Stimulated activated CD4-positive, alpha-beta T cell treated with anti-CD3 and anti-CD28 coated beads, Interleukin-1b, Interleukin-23, amount 100 ng/mL, for 4 hours (primary cell): ENCODE results near the gene SBF2.
"Not testable (repeated sequence)": the region's sequence is repeated elsewhere in the genome, so short reads cannot be mapped to it uniquely, and the experiment has no call there.

Experiments used
- DNase-seq, 2 donors: peaks; one replicate each; pipeline ENCODE4 v3.0.0-alpha.2; 2020; ENCODE audit warnings: low read depth in 2 of 2

The SBF2 gene

GRCh38 chr11:9750551-9750950 lies 543.5 kb downstream of the SBF2 start:
- no peak for DNase-seq

DNA sequence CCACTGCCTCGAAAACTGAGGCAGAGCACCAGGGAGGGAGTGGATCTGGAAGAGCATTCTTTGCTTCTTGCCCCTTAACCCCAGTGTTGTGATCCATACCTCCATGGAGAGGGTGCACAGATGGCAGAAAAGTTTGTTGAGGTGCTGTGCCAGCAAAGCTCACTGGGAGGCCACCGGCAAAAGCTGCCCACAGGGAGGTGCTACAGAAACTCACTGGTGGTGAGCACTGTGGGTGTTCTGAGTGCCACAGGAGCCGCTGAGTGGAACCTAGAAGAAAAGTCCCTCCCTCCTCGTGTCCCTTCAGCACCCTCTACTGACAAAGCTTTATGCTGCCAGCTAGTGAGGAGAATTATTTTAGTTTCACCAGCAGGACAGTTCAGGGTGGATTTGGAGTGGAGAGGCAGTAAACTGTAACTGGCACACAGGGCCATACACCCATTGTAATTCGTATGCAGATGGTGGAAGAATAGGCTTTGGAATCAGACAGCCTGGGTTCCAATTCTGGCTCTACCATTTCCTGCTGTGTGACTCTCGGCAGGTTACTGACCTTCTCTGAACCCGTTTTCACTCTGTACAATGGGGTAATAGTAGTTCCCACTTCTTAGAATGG lies 545.6 kb downstream of the SBF2 start:
- DNase-seq: peak; percentile 28 to 34

DNA sequence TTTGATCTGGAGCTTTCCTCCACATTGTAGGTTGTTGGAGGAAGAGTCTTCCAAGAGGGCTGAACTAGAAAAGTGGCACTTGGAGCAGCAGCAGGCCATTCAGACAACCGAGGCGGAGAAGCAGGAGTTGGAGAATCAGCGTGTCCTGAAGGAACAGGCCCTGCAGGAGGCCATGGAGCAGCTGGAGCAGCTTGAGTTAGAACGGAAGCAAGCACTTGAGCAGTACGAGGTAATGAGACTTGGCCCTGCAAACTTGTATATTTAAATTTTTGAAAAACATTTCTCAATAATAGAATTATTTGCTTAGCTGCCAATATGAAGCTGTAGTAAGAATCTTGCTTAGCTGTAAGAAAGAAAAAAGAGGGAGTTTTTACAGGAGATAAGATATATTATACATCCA lies 546.2 kb downstream of the SBF2 start:
- no peak for DNase-seq

GRCh38 chr11:9747229-9747628 lies 546.8 kb downstream of the SBF2 start:
- DNase-seq: no peak

GRCh38 chr11:9745411-9746211 lies 548.4 kb downstream of the SBF2 start:
- no peak for DNase-seq

- DNase-seq: not testable (repeated sequence)
Observed at GRCh38 chr11:9743512-9743911, 550.5 kb downstream of the SBF2 start.

DNA sequence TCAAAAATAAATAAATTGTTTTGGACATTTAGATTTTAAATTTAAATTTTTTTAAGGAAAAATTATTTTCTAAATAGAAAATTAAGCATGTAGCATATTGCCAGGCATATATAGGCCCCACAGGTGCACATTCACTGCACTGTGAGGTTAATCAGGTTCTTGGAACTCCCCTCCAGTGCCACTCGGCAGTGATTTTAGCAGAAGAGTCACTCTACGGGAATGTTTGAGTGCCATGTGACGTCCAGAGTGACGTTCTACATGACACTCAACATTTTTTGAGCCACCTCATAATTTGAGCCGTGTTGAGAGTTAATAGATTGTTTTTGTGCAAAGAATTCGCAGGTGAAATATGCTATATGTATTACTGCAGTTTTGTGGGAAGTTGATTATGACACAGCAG lies 552.8 kb downstream of the SBF2 start:
- no peak for DNase-seq

DNA sequence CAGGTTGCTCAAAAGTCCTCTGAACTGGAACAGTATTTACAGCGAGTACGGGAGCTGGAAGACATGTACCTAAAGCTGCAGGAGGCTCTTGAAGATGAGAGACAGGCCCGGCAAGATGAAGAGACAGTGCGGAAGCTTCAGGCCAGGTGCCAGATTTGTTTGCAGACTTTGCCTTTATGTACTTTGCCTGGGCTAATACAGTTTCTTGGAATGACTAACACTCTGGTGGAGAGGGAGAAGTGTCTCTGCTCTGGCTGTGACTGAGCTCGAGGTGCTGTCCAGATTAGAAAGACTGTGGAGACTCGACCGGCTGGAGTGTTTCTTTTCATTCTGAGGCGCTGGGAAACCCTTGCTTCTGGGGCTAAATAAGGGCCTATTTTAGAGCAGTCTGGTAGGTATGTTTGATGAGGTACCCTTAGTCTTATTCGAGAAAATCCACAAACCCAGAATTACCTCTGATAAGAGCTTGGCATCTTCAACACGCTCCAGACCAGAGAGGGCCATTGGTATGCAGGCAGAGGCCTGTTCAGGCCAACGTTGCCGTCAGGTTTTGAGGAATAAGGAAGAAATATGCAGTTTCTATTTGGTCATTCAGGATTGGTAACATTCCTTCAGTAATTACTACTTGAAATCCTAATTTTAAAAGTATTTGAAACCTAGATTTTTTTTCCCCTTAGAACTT lies 553.7 kb downstream of the SBF2 start:
- no peak for DNase-seq

DNA sequence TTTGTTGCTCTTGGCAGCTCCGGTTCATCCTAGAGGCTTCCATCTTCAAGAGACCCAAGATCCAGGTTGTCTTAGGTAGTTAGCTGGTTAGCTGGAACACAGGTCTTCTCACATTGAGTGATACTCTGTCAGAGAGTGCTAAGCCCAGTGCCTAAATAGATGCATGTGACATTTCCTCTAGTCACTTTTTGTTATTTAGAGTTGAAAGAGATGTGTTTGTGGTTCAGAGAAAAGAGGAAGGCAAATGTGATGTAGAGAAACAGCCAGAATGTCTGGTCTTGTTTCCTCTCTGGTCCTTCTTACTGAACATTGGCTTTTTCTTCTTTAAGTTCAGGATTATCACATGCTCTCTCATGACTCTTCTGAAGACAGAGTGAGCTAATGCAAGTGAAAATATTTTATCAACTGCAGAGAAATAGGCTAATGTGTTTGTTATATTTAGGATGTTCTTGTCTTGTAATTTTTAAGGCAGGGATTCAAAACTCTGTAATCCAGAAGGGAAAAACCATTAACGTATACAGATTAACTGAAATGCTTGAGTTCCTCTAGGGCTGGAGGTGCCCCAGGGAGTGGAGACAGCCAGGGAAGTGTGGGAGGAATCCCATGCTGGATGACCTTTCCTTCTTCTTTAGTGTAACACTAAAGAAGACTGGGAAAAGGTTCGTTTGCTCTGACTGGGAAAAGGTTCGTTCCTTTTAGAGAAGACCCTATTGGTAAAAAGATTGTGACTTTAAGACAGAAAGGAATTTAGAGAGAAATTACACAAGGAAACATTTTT lies 554.7 kb downstream of the SBF2 start:
- no peak for DNase-seq

DNA sequence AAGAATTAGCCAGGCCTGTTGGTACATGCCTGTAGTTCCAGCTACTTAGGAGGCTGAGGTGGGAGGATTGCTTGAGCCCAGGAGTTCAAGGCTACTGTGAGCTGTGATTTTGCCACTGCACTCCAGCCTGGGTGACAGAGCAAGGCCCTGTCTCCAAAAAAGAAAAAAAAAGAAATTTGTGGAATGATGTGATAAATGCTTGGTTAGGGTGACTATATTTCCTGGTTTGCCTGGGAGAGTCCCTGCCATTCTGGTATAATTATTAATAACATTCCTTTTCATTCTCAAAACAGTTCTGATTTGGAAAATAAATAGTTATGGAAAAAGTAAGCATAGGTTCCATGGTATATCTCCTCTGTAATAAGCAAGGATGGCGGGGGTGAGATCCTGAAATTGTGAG lies 555.3 kb downstream of the SBF2 start:
- DNase-seq: no peak

DNA sequence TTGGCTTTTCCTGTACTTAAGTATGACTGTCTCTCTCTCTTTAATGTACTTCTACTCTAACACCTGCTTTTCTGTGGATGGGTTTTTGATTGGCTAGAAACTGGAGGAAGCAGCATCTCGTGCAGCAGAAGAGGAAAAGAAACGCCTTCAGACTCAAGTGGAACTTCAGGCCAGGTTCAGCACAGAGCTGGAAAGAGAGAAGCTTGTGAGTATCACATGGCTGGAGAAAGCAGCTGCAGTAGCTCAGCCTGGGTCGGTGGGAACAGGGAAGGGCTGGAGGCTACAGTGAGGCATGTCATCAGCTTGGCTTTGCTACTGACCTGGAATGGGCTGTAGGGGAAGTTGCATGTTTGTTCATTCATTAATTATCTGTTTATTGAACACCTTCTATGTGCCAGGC lies 555.9 kb downstream of the SBF2 start:
- no peak for DNase-seq

- no peak for DNase-seq
Observed at GRCh38 chr11:9736365-9736764, 557.7 kb downstream of the SBF2 start.

- no peak for DNase-seq
Observed at GRCh38 chr11:9735919-9736318, 558.1 kb downstream of the SBF2 start.

DNA sequence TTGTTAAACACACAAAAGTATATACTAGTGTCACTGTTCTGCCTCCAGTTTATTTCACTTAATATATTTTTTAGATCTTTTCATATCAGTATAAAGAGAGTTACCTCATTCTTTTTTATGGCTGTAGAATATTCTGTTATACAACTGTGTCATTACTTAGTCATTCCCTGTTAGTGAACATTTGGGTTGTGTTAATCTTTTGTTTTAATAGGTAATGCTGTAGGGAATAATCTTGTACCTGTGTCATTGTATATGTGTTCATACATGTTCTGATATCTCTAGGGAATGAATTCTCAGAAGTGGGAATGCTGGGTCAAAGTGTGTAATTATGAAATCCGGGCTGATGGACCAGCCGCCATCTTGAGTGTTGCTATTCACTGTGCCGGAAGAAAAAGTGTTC lies 558.8 kb downstream of the SBF2 start:
- DNase-seq: no peak

DNA sequence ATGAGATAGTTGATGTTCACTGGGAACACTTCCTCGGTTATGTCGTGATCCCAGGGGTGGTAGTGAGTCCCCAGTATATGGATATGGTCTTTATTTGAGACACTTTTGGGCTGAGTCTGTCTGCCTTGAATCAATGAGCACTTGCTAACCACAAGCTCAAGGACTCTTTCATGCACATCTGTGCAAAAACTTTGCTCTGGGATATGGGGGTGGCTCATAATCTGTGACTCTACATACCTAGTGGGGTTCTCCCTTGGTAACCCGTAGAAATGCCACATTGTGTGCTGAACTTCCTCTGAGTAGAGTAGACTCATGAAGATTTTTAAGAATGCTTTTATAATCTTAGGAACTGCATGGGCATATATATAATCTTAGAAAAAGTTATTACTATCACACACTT lies 560.8 kb downstream of the SBF2 start:
- DNase-seq: no peak

- DNase-seq: no peak
Observed at GRCh38 chr11:9732453-9732852, 561.6 kb downstream of the SBF2 start.

DNA sequence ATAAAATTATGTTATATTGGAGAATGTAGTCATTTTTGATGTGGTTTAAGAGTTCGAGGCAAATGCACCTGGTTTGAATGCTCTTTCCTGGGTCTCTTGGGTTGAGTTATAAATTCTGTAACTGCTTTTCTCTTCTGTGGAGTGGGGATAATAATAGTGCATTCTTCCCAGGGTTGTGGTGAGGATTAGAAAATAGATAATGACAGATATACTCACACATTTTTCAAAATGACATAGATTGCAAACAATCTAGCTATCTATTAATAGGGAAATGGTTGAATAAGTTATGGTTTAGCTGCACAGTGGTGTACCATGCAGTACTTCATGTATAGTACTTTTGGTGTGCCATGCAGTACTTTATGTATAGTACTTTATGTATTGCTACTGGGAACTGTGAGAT lies 562.8 kb downstream of the SBF2 start:
- no peak for DNase-seq
